OCI-LY3 (cell line): ENCODE results near the gene CHERP.
"Not testable (repeated sequence)": the region's sequence is repeated elsewhere in the genome, so short reads cannot be mapped to it uniquely, and the experiment has no call there.

Source experiments
- H2AFZ ChIP-seq: fragments of 200-600, 300-600 bp; shearing (Covaris generic); 2 replicates; pipeline ENCODE4 v1.6.0; 2014; ENCODE audit warnings: antibody characterized with exemption, low read depth, low read length
- H3K27ac ChIP-seq: fragments of 200-600, 300-600 bp; sonication (generic); 2 replicates; pipeline ENCODE4 v1.5.1; 2014; ENCODE audit warnings: mild to moderate bottlenecking, low read length, moderate library complexity, mixed read lengths
- H3K27me3 ChIP-seq: fragments of 200-600, 300-600 bp; sonication (generic); 2 replicates; pipeline ENCODE4 v1.6.1; 2014; ENCODE audit warnings: low read depth, low read length, mixed read lengths
- H3K36me3 ChIP-seq: fragments of 200-600, 300-600 bp; sonication (generic); replicated peaks from 2 replicates; pipeline ENCODE3; 2014; ENCODE audit warnings: low read depth, low read length, mixed read lengths
- H3K4me1 ChIP-seq: fragments of 300-600, 200-600 bp; sonication (generic); 2 replicates; pipeline ENCODE4 v1.6.1; 2014; ENCODE audit warnings: low read length, mixed read lengths
- H3K4me2 ChIP-seq: fragments of 200-600, 300-600 bp; sonication (generic); 2 replicates; pipeline ENCODE4 v1.6.1; 2014; ENCODE audit warnings: low read length, mixed read lengths
- H3K4me3 ChIP-seq: fragments of 300-600, 200-600 bp; sonication (generic); 2 replicates; pipeline ENCODE4 v1.5.1; 2014; ENCODE audit warnings: antibody characterized with exemption, mild to moderate bottlenecking, low read length, moderate library complexity
- H3K79me2 ChIP-seq: fragments of 300-600, 200-600 bp; shearing (Covaris generic); 2 replicates; pipeline ENCODE4 v1.6.1; 2014; ENCODE audit warnings: mild to moderate bottlenecking, low read length, mixed read lengths
- H3K9ac ChIP-seq: fragments of 300-600, 200-600 bp; shearing (Covaris generic); 2 replicates; pipeline ENCODE4 v1.6.0; 2014; ENCODE audit warnings: mild to moderate bottlenecking, low read length, moderate library complexity
- H3K9me3 ChIP-seq: fragments of 200-600, 300-600 bp; shearing (Covaris generic); 2 replicates; pipeline ENCODE4 v1.6.1; 2014; ENCODE audit warnings: low read length, mixed read lengths; ENCODE audit not compliant: insufficient read depth
- H4K20me1 ChIP-seq: fragments of 200-600, 300-600 bp; sonication (generic); 2 replicates; pipeline ENCODE4 v1.6.1; 2016; ENCODE audit warnings: low read length, mixed read lengths; ENCODE audit not compliant: insufficient read depth
- CTCF ChIP-seq: fragments of 200-600, 300-600 bp; sonication (generic); IDR thresholded peaks from 2 replicates; pipeline ENCODE4 v1.5.1; 2014; ENCODE audit warnings: antibody characterized with exemption, low read length, low read depth
- EZH2phosphoT487 ChIP-seq: fragments of 200-600 bp; shearing (Covaris generic); IDR thresholded peaks from 2 replicates; pipeline ENCODE4 v1.6.1; 2018; ENCODE audit warnings: antibody characterized with exemption, mixed run types, low read depth

CHERP gene

GRCh38 chr19:16516923-16517610 lies 25.2 kb downstream of the CHERP start:
- H3K9ac ChIP-seq: no peak overlapping the region
- H3K79me2 ChIP-seq: no peaks in the 10 kb centered on the region
- H4K20me1 ChIP-seq: no peaks in the 10 kb centered on the region
- no peaks in the 10 kb centered on the region for H3K9me3 ChIP-seq
- H3K27me3 ChIP-seq: no peaks in the 10 kb centered on the region
- no peak overlapping the region for H3K4me3 ChIP-seq
- no peak for TF ChIP-seq EZH2phosphoT487
- TF ChIP-seq CTCF: no peak
- peaks cover 53% of the 10 kb centered on the region for H3K36me3 ChIP-seq
- no peak overlapping the region for H3K4me2 ChIP-seq
- no peaks in the 10 kb centered on the region for H3K4me1 ChIP-seq
- no peak overlapping the region for H3K27ac ChIP-seq
- no peak overlapping the region for H2AFZ ChIP-seq

GRCh38 chr19:16516381-16516780 lies 25.9 kb downstream of the CHERP start:
- Histone ChIP-seq H3K27me3 (no peaks in the 10 kb centered on the region), H2AFZ (no peak overlapping the region), H3K9me3 (no peaks in the 10 kb centered on the region), H3K4me3 (no peak overlapping the region), H3K4me2 (no peak overlapping the region), H3K27ac (no peak overlapping the region), H3K36me3 (peaks cover 47% of the 10 kb centered on the region), H3K79me2 (no peaks in the 10 kb centered on the region), H4K20me1 (no peaks in the 10 kb centered on the region), H3K4me1 (no peaks in the 10 kb centered on the region), H3K9ac (no peak overlapping the region)
- TF ChIP-seq EZH2phosphoT487: no peak
- no peak for TF ChIP-seq CTCF

GRCh38 chr19:16514383-16515019 lies 27.7 kb downstream of the CHERP start:
- TF ChIP-seq EZH2phosphoT487 (no peak), CTCF (no peak)
- no peaks in the 10 kb centered on the region for H3K27me3 ChIP-seq
- no peak overlapping the region for H3K27ac ChIP-seq
- no peaks in the 10 kb centered on the region for H3K9me3 ChIP-seq
- H3K9ac ChIP-seq: no peak overlapping the region
- no peaks in the 10 kb centered on the region for H4K20me1 ChIP-seq
- no peak overlapping the region for H2AFZ ChIP-seq
- H3K36me3 ChIP-seq: peaks cover 32% of the 10 kb centered on the region
- H3K79me2 ChIP-seq: no peaks in the 10 kb centered on the region
- no peaks in the 10 kb centered on the region for H3K4me1 ChIP-seq
- no peak overlapping the region for H3K4me3 ChIP-seq
- no peak overlapping the region for H3K4me2 ChIP-seq

GRCh38 chr19:16512611-16513010 lies 29.6 kb downstream of the CHERP start:
- peaks cover 14% of the 10 kb centered on the region for H3K36me3 ChIP-seq
- H3K4me1 ChIP-seq, H3K79me2 ChIP-seq, H3K4me2 ChIP-seq, H3K9me3 ChIP-seq, H3K4me3 ChIP-seq, H3K9ac ChIP-seq, H2AFZ ChIP-seq, H3K27me3 ChIP-seq, H4K20me1 ChIP-seq, H3K27ac ChIP-seq: not testable (repeated sequence)
